HG03039 (cell line): ENCODE results near the gene DDX52.

Source experiments
- ATAC-seq: cut with Tn5 transposase; IDR thresholded peaks from one replicate; pipeline ENCODE4 v1.9.1; 2021; ENCODE audit warnings: mild to moderate bottlenecking, moderate library complexity; ENCODE audit not compliant: unreplicated experiment

The DDX52 gene

GRCh38 chr17:37598145-37598544 lies 45.1 kb downstream of the DDX52 start:
- ATAC-seq = no peak

GRCh38 chr17:37592291-37592690 lies 51.0 kb downstream of the DDX52 start:
- ATAC-seq = no peak

- ATAC-seq = no peak
These were observed 58.2 kb downstream of the DDX52 start for GRCh38 chr17:37585066-37585465.

- ATAC-seq = no peak
These were observed 67.0 kb downstream of the DDX52 start for GRCh38 chr17:37576281-37576680.

- ATAC-seq = no peak
These were observed 68.8 kb downstream of the DDX52 start for GRCh38 chr17:37574427-37574826.

GRCh38 chr17:37571674-37572073 lies 71.6 kb downstream of the DDX52 start:
- ATAC-seq = no peak

- ATAC-seq = no peak
These were observed 72.6 kb downstream of the DDX52 start for GRCh38 chr17:37570527-37571093.

GRCh38 chr17:37568350-37569053 lies 74.7 kb downstream of the DDX52 start:
- ATAC-seq = no peak

- no peak for ATAC-seq
These were observed 75.7 kb downstream of the DDX52 start for GRCh38 chr17:37567538-37567937.

GRCh38 chr17:37567137-37567536 lies 76.1 kb downstream of the DDX52 start:
- ATAC-seq = no peak

GRCh38 chr17:37564252-37564651 lies 79.0 kb downstream of the DDX52 start:
- no peak for ATAC-seq

- ATAC-seq = no peak
These were observed 81.1 kb downstream of the DDX52 start for GRCh38 chr17:37562016-37562745.
